Measurements from ENCODE around the gene METTL6.

METTL6 gene

DNA sequence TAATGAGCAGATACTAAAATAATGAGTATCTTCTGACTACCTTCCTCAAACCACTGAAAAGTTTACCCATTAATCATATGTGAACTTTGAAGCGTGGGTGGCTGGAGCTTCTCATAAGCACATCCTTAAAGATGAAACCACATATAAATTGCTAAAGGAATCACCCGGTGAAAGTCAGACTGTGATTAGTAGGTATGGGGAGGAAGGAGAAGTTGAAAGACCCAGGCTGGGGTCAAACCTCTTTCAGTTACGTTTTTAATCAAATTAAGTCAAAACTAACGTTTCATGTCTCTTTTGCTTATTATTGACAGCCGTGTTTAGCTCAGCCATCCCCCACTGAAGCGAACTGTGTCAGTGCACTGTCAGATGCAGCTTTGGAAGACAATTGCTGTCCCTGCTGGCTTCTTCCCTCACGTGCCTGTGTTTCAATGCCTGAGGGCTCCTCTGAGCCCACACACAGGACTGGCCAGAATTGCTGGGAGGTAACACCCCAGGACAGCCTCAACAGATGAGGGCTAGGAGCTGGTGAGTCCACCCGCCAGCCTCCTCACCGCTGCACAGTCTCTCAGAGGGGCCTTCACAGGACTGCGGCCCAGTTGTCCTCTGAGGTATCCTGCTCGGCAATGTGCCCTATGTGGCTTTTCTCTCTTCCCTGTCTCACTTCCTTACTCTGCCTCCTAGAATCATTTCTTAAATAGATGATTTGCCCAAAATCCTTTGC lies 65.7 kb downstream of the METTL6 start:
- DNase-seq = peak; percentile 72

DNA sequence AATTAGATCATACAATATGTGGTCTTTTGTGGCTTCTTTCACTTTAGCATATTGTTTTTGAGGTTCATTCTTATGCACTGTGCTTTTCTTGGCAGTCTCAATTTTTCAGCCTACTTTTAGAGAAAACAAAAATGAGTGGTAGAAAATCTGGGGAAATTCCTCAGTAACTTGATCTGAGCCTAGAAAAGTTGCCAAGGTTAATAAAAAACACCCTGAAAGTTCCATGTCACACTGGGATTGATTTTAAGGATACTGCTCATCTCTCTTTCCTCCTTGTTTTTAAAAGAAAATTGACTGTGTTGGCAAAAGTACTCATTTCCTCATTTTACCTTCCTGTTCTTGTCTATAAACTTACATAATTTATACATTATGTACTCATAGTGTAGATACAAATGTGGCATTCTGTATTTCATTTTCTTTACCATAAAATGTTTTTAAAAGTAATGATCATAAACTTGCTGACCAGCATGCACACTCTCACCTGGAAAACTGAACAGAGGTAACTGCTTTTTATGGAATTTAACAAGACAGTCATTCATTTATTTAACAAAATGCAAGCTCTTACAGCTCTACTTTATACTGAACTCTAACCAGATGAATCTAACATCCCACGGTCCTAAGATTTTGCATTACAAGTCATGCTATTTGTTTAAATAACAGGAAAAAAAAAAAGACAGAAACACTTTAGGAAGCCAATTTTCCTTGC lies 66.4 kb downstream of the METTL6 start:
- DNase-seq = no peak

Measured in stimulated activated CD8-positive, alpha-beta memory T cell treated with anti-CD3 and anti-CD28 coated beads, Interleukin-4, amount 100 ng/mL, for 48 hours (primary cell).